Stimulated activated CD4-positive, alpha-beta T cell treated with anti-CD3 and anti-CD28 coated beads, Interleukin-4, amount 100 ng/mL, for 48 hours (primary cell): Measurements from ENCODE around the gene SLC16A12.
"Not testable (repeated sequence)": the region's sequence is repeated elsewhere in the genome, so short reads cannot be mapped to it uniquely, and the experiment has no call there.

Experiments
- DNase-seq, 2 donors: peaks; one replicate each; pipeline ENCODE4 v3.0.0-alpha.2; 2020; ENCODE audit warnings: low read depth in 2 of 2

SLC16A12 gene

GRCh38 chr10:89549510-89549909, 14.1 kb upstream of the SLC16A12 start:
- no peak for DNase-seq

GRCh38 chr10:89548673-89549072, 13.3 kb upstream of the SLC16A12 start:
- no peak for DNase-seq

- no peak for DNase-seq
Measured at GRCh38 chr10:89547853-89548513, 12.6 kb upstream of the SLC16A12 start.

GRCh38 chr10:89546651-89547050, 11.3 kb upstream of the SLC16A12 start:
- not testable (repeated sequence) for DNase-seq

GRCh38 chr10:89543841-89544240, 8.4 kb upstream of the SLC16A12 start:
- DNase-seq: no peak

- no peak for DNase-seq
Measured at GRCh38 chr10:89540420-89540949, 5.1 kb upstream of the SLC16A12 start.

GRCh38 chr10:89537364-89537763, 2.0 kb upstream of the SLC16A12 start:
- no peak for DNase-seq

- no peak for DNase-seq
Measured at GRCh38 chr10:89536013-89536354, 590 bp upstream of the SLC16A12 start.

- DNase-seq: no peak
Measured at GRCh38 chr10:89534826-89535166, 598 bp downstream of the SLC16A12 start.

- no peak for DNase-seq
Measured at GRCh38 chr10:89532476-89532875, 2.9 kb downstream of the SLC16A12 start.

- DNase-seq: no peak
Measured at GRCh38 chr10:89531359-89531758, 4.0 kb downstream of the SLC16A12 start.

- DNase-seq: not testable (repeated sequence)
Measured at GRCh38 chr10:89529711-89530110, 5.7 kb downstream of the SLC16A12 start.

GRCh38 chr10:89526358-89526757, 9.0 kb downstream of the SLC16A12 start:
- DNase-seq: no peak

- DNase-seq: no peak
Measured at GRCh38 chr10:89525556-89525955, 9.8 kb downstream of the SLC16A12 start.

GRCh38 chr10:89524279-89524678, 11.1 kb downstream of the SLC16A12 start:
- no peak for DNase-seq

GRCh38 chr10:89523274-89523673, 12.1 kb downstream of the SLC16A12 start:
- DNase-seq: no peak

- no peak for DNase-seq
Measured at GRCh38 chr10:89522463-89522862, 12.9 kb downstream of the SLC16A12 start.

- no peak for DNase-seq
Measured at GRCh38 chr10:89521368-89521767, 14.0 kb downstream of the SLC16A12 start.

GRCh38 chr10:89520706-89521105, 14.7 kb downstream of the SLC16A12 start:
- DNase-seq: no peak

GRCh38 chr10:89518876-89519842, 16.2 kb downstream of the SLC16A12 start:
- no peak for DNase-seq

- no peak for DNase-seq
Measured at GRCh38 chr10:89518108-89518507, 17.3 kb downstream of the SLC16A12 start.

- no peak for DNase-seq
Measured at GRCh38 chr10:89516149-89516832, 19.1 kb downstream of the SLC16A12 start.
